NCI-H1417 (cell line): ENCODE results near the gene ZNF821.
"Not testable (repeated sequence)": the region's sequence is repeated elsewhere in the genome, so short reads cannot be mapped to it uniquely, and the experiment has no call there.

Source experiments
- DNase-seq, 3 experiments: peaks; one replicate each; lab custom pipeline; 2025; lab: John Stamatoyannopoulos, UW

Gene ZNF821

DNA sequence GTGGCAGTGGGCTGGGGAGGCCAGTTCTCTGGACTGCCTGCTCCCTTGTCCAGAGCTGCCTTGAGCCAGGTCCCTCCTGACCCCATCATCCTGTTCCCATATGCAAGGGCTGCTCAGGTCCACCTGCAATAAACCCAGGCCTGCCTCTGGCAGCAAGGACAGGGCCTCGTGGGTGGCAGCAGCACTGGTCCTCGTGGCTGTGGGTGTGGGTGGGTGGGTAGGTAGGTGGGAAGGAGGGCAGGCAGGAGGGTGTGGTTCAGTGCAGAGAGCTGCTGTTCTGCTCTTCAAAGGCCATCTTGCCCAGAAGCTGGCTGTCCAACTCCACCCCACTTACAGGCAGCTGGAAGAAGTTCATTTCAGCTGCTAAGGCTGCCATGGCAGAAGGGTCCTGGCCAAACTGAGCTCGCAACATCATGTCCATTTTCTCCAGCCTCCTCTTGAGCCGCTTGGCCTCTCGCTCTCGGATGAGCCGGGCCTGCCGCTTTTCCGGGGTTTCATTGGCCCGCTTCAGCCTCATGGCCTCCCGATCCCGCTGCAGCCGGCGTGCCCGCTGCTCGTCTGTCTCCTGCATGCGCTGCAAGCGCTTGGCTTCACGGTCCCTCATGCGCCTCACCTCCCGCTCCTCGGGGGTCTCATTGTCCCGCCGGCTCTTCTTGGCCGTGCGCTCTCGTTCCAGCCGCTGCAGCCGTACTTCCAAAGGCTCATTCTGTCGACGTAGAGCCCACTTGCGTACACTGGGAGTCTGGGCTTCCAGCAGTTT is 24.0 kb downstream of the ZNF821 start:
- no peak for DNase-seq

DNA sequence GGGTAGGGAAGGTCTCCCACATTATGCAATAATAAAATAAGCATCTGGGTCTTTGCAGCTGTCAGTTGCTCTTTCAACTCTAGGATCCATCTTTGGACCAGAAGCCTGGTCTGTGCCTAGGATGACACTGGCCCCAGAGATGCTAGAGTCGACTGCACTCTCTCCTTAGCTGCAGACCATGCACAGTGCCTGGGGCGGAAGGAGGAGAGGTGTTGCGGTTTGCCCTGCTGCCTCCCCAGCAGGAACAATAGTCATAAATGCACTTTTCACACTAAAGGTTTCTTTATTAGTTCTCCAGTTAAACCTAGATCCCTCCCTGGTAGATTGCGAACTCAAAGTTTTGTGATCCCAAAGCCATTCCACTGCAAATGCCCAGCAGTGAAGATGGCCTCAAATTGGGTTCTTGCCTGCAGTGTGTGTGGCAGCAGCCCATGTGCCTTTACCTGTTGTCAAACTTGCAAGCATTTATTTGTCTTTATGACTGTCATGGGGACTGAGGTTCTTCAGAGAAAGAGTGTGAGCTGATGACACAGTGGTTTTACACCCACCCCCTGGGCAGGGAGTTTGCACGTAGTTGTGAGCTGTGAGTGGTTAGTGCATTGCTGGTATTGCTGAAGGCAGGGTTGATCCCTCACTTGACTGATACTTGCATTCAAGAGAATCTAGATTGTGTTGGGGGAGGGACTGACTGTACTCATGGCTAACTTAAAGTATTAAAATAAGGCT is 27.9 kb downstream of the ZNF821 start:
- DNase-seq = no peak

DNA sequence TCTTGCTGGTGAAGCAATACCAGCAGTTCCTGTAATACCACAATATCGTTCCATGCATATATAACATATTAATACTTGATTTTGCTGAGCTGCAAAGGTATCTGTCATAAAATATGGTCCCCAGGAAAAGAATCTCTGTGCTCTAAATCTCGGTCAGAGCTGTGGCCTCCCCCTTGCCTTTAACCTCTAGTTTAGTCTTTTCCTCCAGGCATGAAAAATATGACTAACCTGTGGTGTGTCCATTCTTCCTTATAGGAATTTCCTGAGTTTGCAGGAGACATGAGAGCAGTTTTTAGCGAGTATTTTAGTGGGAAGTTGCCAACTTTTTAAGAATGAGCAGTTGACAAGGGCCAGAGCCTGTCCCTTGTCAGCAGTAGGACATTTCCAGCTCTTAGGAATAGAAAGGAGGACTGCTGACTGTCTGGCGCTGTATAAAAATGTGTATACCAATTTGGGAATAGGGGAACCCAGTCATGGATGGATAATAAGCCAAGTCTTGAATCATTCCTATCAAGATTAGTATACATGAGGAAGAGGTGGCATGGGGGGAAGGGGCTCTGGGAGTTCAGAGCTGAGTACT is 29.5 kb downstream of the ZNF821 start:
- DNase-seq = no peak

DNA sequence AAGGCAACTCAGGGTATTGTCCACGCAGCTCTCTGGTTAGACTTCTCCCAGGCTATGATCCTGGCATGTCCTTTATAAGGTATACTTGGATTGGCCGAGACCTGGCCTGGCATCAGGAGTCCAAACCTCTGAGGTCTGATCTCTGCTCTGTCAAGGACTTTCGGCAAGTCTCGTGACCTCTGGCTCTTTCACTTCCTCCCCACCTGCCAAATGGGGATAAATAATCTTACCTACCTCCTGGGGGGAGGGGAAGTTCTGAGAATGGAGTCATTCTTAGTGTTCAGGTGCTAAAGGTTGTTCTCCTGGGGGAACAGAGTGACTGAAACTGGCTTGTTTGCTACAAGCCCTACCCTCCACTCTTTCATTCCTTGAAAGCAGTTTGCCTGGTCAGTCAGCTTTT is 30.6 kb downstream of the ZNF821 start:
- no peak for DNase-seq

DNA sequence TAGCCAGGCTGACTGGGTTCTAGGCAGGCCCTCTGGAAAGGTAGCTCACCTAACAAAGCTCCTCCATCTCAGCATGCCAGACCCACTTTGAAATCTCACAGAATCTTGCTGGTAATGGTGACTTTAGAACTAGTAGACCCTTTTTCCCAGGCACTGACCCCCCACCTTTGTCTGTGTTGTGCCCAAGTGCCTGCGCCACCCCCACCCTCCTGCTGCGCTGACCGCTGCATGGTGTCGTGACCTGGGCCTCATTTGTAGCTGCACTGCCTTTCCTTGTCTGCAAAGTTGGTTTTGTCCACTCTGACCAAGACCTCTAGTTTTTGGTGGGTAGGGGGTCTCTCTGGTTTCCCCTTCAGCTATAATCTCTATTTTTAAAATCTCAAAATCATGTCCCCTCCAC is 31.4 kb downstream of the ZNF821 start:
- DNase-seq = no peak

DNA sequence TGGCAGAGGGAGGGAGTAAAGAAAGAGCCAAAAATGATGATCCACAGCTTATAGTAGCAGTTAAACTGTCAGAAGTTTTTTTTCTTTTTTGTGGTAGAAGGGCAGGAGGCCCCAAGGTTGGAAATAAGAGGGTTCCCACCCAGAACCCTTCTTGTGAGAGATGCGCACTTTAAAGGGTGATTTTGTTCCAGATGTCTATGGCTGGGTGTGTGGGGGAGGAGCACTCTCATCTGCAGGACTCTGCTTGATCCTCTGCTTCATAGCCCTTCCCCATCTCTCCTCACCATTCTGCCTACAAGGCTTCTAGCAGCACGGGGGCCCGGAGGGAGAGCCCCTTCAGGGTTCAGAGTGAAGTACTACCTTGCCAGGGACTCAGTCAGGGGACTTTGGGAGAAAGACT is 31.8 kb downstream of the ZNF821 start:
- no peak for DNase-seq

DNA sequence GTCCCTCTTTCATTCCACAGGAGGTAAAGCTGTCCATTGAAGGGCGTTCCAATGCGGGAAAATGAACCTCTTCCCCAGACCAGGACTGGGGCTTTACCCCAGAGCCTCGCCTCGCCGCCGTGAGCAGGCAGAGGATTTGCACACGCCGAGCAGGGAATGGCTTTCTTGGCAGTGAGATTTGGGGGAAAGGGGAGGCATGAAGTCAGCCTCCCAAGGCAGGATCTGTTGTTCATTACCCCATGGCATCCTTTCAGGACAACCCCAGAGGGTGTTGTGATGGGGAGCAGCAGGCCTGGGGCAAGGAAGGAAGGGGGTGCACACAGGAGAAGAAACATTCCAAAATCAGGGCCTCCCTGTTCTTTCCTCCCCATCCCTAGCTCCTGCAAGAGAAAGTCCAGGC is 32.2 kb downstream of the ZNF821 start:
- no peak for DNase-seq

DNA sequence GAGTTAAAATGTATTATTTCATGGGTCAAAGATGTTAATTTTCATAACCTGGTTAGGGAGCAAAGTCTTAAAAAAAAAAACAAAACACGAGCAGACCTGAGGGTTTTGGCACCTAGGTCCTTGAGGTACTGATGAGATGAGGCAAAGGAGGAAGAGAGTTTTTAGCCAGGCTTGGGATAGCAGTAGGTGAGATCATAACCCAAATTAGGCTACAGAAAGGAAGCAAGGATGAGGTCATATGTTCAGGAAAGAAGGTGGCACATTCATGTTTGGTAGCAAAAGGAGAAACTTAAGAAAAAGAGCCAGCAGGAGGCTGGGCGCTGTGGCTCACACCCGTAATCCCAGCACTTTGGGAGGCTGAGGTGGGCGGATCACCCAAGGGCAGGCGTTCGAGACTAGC is 35.4 kb downstream of the ZNF821 start:
- DNase-seq = no peak

DNA sequence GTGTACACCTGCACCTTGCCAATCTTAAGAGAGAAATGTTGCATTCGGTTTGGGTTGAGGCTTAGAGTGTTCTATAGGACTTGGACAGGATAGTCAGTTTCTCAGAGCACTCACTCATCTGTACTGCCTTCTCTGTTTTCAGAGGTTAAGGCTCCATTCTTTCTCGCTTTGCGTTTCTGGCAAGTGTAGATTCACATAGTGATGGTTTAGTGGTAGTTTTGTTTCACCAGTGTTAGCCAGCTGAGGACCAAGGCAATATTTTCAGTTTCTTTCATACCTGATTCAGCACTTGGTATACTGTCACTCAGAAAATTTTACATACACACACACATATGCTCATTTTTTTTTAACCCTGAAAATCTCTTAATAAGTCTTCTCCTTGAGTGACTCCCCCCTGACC is 36.9 kb downstream of the ZNF821 start:
- no peak for DNase-seq

DNA sequence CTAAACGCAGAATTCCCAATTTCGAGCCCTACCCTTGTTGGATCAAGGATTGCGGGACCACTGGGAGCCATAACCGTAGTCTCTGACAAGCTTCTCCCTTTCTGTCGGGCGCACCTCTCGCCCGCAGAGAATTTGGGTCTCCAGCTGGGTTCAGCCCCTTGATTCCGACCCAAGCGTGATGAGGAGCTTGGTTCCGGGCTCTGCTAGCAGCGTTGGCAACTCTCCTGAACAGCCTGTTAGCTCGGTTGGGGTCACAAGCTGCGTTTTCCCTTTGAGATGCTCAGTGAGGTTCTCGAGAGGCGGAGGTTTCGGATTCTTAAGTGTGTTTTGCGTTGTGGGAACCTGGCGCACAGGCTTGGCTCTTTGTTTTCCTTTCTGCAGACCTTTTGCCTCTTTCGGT is 37.6 kb downstream of the ZNF821 start:
- DNase-seq = peak; percentile 2 to 39 (median 7)

DNA sequence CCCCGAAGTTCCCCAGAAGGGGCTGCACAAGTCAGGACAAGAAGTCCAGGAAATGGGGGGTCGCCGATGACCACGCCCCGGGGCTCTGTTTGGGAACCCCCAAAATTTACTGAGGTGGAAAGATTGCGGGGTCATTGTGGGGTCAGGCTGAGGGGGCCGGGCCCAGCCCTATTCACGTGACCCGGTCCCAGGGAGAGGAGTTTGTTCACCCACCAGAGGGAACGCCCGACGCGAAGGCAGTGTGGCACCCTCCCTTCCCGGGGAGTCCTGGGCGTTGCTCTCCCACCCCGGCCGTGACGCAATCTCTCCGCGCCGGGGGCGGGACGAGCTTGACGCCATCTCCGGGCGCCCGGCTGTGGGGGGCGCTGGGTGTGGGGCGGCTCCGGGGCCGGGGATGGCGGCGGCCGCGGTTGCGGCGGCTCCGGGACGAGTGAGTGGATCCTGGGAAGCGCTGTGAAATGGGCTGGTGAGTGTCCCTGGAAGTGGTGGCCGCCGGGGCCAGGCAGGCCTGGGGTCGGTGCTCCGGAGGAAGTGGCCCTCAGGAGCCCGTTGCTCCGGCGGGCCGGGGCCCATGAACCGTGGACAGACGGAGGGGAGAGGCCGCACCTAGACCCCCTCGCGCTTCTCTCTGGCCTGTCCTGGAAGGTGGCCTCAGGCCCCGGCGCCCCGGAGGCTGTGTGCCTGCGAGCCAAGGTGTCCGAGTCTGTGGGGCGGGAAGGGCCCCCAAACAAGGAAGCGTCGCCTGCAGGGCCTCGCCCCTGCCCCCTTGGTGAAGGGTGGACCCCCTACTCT is 38.1 kb downstream of the ZNF821 start, which contains the start of gene ATXN1L:
ATXN1L (plus strand) TSS at position 338 of the 792 bp plus-strand sequence. CDS start 3,765 bp downstream, outside the sequence.
- DNase-seq = peak; percentile 75 to 88 (median 86)

DNA sequence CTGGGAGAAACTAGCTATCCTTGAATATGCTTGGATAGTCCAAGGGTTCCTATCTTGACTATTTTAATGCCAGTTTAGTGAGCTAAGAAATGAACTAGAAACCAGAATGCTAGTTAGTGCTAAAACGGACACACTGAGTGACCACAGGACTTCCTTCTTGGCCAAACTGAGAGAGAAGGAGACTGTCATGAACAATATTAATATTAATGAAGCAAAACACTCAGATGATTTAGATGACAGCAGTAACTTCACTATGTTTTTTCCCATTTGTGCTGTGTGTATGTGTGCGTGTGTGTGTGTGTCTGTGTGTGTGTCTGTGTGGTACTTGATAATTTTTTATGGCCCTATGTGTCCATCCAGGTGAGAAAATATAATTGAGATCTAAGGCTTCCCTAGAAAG is 40.4 kb downstream of the ZNF821 start:
- DNase-seq = no peak

DNA sequence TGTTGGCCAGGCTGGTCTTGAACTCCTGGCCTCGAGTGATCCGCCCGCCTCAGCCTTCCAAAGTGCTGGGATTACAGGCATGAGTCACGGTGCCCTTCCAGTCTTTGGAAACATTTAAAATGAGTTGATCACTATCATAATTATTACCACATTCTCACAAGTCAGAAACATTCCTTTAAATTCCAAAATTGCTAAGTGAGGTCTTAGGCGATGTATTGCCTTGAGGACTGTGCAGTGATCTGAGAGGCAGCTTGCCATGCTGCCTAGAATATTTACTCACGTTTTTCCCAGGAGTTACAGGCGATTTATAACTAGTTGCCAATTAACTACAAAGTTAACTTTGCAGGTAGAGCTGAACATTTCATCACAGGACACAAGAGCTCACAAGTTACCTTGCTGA is 43.9 kb downstream of the ZNF821 start:
- DNase-seq = no peak

DNA sequence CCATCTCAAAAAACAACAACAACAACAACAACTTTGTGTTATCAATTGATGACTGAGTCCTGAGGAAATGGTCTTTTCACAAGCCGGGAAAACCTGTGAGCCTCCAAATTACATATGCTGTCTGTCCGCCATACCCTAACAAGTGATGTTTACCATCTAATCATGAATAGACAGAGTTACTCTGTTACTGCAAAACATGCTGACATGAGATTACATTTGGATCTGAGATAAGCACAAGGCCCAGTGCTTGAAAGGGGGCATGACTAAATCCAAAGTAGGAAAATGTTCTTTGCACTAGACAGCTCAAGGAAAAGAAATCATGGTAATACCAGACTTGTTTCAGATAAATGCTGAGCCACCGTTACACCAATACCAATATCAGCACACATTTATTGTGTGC is 46.8 kb downstream of the ZNF821 start:
- no peak for DNase-seq

DNA sequence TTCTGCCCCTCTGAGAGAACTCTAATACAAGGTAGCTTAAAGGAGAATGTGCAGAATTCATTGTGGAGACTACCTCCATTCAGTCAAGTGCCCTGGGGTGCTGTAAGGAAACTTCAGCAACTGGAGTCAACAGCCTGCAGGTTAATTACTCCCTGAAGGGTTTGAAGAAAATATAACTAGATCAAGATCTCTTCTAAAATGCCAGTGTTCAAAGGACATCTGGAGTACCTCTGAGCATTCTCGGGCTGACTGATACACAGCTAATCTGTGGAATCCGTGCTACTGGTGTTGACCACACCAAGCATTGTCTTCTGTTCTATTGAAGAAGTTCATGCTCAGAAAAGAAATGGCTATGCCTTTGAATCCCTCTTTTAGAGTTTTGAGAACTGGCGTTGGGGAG is 49.7 kb downstream of the ZNF821 start:
- no peak for DNase-seq

DNA sequence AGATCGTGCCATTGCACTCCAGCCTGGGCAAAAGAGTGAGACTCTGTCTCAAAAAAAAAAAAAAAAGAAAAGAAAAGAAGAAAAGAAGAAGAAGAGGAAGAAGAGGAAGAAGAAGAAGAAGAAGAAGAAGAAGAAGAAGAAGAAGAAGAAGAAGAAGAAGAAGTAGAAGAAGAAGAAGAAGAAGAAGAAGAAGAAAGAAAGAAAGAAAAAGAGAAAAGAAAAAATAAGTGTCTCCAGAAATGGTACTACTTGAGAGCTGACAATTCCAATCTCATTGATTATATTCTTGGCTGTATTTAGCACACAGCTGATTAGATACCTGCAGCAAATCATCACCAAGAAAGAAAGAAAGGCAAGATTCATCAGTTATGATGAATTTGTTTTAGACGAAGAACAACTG is 51.9 kb downstream of the ZNF821 start:
- DNase-seq = not testable (repeated sequence)

DNA sequence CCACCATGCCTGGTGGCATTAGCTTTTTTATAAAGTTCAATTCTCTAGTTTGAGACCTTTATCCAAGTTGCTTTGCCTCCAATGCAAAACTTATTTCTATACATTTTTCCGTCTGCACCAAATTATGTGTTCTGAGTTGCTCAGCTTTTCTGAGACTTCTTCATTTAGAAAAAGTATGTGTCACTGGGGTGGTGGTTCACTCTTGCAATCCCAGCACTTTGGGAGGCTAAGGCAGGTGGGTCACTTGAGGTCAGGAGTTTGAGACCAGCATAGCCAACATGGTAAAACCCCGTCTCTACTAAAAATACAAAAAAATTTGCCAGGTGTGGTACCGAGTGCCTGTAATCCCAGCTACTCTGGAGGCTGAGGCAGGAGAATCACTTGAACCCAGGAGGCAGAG is 52.3 kb downstream of the ZNF821 start:
- DNase-seq = not testable (repeated sequence)

DNA sequence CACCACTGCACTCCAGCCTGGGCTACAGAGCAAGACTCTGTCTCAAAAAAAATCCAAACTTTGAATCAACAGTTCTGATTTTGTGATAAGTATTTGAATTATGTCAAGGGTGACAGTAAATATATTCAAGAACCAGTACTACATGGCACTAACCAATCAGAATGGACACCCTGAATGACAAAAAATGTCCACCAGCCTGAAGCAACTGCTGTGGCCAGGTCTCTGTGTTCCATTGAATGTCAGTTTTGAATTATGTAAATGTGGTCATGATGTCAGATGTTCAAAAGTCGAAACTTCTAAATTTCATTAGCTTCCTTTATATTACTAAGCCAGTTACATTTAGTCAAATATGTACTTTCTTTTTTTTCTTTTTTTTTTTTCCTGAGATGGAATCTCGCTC is 53.6 kb downstream of the ZNF821 start:
- no peak for DNase-seq

DNA sequence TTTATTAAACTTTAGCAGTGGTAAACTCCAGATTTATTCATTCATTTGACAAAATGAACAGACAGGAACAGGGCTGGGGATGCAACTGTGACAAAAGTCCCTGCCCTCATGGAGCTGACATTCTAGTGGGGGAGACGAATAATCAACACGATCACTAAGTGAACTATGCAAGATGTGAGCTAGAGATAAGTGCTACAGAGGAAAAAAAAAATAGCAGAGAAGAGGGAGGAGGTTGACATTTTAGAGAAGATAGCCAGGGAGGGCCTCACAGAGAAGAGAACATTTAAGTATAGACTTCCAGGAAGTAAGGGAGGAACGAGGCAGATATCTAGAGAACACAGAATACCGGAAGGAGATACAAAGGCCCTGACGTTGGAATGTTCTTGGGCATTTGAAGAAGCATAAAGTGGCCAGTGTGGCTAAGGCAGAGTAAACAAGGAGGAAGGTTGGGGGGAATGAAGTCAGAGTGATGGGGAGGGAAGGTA is 57.4 kb downstream of the ZNF821 start:
- DNase-seq = no peak

DNA sequence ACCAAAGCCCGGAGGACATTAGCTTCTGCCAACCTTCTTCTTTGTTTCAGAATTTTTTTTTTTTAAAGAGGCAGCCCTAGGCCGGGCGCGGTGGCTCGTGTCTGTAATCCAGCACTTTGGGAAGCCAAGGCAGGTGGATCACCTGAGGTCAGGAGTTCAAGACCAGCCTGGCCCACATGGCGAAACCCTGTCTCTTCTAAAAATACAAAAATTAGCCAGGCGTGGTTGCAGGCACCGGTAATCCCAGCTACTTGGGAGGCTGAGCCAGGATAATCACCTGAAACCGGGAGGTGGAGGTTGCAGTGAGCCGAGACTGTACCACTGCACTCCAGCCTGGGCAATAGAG is 66.9 kb downstream of the ZNF821 start:
- not testable (repeated sequence) for DNase-seq

DNA sequence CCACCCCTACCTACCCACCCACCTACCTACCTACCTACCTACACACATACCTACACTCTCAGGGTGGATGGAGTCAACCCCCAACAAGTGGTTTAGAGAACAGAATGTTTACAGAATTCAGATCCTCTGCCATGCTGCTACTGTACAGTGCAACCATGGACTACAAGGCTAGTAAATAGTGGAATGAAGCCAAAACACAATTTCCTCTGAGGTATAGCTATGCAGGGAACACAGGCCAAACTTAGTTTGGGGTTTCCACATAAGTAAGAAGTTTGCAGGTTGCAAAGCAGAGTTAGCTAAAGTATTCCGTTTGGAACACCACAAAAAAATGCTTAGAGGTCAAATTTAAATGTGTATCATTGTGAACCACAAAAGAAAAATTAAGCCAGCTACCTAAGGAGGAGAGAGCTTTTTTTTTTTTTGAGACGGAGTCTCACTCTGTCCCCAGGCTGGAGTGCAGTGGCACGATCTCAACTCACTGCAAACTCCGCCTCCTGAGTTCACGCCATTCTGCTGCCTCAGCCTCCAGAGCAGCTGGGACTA is 72.7 kb downstream of the ZNF821 start:
- no peak for DNase-seq

DNA sequence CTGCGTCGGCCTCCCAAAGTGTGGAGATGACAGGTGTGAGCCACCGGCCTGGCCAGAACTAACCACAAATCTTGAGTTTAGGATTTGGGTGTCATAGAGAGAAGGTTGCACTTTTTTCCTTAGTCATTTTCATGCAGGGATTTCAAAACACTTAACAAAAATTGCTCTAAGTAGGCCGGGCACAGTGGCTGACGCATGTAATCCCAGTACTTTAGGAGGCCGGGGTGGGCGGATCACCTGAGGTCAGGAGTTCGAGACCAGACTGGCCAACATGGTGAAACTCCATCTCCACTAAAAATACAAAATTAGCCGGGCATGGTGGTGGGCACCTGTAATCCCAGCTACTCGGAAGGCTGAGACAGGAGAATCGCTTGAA is 73.8 kb downstream of the ZNF821 start:
- not testable (repeated sequence) for DNase-seq
